Activated CD8-positive, alpha-beta memory T cell treated with anti-CD3 and anti-CD28 coated beads for 48 hours (primary cell): Measurements from ENCODE around the gene USP15.
A peak's percentile ranks its signal among the peaks of the same experiment; 100 is the strongest.

Experiments
- DNase-seq, 3 experiments: peaks; one replicate each; pipeline ENCODE4 v3.0.0-alpha.2; 2020; ENCODE audit warnings: low read depth in 2 of 3, low spot score in 2 of 3

Gene USP15

DNA sequence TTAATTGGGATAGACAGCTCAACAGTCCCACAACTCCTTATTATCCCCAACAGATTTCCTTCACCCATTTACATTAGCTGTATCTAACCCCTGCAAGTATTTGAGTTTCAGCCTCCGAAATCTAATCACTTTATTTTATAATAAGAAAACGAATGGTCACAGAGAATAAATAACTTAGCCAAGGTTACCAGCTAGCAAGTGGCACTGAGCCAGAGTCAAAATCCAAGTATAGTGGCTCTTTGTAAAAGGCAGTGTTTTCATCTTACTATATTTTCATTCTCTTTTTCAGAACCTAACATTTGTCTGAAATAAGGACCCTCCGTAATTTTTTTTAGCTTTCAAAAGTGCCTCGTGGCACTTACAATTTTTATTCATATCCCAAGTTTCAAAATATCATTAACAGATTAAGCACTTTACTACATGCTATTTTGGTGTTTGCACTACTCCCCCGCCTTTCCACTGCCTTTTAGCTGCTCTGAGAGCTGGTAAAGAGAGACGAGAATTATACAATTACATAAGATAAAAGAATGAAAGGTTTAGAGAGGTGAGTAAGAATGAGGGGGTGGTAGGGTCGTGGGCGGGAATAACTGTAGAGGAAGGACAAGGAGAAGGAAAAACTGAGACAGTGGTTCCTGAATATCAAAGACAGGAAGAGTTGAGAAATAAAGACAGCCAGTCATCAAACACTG is 3.7 kb upstream of the USP15 start:
- no peak for DNase-seq

DNA sequence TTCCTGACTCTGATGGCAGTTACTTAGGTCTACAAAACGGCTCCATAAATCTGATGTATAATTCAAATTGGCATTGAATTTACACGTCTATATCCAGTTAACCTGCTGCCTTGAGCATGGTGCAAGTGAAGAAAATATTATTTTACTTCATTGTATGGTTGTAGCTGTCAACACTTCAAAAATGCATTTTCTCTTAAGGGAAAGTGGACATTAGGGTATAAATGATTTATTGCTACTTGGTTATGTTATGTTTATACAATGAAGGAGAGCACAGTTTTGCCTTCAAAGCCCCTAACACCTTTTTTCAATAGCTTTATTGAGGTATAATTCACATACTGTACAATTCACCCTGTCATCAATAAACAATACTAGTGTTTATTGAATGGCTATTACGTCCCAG is 2.0 kb upstream of the USP15 start:
- no peak for DNase-seq

DNA sequence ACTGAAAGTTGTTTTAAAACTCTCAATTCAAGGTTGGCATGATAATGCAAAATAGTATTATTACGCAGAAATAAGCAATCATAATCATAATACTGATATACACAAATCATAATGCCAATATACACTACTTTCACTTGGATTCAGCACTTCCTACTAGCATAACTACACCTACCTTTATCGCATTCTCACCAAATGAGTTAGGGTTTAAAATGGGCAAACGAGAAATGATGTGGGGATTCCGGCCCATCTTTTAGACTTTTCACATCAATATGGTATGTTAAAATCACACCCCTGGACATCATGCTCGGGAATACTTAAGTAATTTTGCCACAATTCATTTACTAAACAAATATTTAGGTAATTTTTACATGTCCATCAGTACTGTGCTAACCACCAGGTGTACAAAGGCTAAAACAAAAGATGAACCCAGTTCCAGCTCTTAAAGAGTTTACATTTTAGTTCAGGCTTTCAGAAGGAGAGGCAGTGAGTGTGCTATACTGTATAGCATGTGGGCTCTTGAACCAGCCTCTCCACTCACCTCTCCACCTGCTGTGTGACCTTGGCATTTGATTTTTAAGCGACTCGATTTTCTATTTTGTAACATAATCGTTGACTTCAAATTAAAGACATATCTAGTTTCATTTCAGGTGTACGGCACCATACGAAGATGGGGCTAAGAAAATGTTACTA is 1.1 kb upstream of the USP15 start:
- no peak for DNase-seq

DNA sequence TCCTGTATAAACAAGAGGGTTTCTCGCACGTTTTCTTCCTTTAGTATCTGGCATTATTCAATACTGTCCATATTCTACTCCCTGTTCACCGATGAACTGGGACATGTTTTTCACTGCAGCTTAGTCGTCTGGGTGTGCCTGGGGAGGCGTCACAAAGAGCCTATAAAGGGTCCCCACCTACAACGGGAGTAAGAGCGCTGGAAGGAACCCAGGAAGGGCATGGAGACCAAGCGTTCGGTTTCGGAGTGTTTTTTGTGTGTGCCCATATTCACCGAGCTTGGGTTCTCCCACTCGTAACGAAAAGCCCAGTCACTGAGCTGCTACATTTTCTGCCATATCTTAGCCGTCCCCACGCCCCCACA is 592 bp upstream of the USP15 start:
- no peak for DNase-seq

DNA sequence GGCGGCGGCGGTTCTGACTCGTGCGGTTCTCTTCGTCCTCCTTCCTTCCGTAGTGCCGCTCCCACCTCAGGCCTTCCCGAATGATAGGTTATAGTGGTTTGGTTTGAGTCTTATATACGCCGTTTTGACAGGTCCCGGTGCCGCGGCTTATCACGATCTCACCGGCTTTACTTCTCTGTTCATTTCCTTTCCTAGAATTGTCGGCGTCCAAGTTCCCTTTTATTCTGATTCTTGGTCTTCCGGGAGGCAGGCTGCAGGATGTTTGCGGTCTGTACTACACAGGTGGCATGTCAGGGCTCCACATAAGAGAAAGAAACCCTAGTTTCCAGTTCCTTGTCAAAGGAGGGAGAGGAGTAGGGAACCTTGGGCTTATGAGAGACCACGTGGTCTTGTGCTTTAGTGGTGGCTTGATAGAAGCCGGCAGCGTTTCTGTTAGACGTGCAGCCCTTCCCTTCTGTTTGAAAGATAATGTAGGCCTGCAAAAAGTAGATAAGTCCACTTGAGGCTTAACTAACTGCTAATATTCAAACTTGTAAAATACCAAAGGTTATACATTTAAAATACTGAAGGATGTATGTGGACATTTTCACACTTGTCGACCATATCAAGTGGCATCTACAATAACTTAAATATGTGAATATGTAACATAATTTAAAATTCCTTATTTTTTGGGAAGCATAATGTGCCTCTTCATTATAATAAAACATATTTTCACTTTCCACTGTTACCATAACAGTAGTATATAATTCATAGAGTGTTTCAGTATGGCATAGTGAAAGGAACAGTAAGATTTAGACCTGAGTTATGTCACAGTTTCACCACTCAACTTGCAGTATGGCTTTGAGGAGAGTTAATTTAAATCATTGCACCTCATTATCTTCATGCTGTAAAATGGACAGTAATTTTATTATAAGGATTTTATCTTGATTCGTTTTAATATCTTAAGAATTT is 804 bp downstream of the USP15 start:
- DNase-seq: peak in 1 of 3 experiments; percentile 26

DNA sequence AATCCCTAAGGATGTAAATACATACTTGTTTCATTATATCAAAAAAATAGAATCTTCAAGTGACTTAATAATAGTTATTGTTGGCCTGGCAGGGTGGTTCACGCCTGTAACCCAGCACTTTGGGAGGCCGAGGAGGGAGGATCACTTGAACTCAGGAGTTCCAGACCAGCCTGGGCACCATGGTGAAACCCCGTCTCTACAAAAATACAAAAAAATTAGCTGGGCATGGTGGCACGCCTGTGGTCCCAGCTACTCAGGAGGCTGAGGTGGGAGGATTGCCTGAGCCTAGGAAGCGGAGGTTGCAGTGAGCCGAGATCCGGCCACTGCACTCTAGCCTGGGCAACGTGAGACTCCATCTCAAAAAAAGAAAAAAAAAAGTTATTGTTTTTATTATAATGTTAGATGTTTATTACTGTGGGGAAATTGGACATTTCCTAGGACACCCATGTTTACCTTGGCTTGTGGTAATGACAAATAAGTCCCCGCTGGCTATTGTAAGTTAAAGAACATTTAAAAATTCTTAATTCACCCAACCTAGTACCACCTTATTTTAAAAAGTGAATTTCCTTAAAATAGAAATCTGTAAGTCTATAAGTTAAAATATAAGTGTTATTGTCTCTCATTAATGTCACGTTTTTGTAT is 1.8 kb downstream of the USP15 start:
- DNase-seq: no peak

DNA sequence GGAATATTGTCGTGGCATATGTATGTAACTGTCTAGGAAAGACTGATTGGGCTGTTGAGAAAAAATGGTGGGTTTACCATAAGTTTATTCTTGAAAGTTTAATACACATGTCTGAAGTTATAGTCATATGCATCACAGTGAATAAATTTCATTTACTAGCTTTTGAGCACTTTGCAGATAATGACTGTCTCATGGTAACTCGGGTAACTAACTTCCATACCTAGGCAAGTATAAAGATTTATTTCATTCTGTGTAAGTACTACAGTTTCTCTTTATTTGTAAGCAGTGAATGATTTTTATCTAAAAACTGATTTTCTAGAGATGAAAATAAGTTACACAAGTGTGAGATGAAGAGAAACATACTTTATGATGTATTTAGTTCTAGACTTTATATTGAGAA is 3.0 kb downstream of the USP15 start:
- no peak for DNase-seq

DNA sequence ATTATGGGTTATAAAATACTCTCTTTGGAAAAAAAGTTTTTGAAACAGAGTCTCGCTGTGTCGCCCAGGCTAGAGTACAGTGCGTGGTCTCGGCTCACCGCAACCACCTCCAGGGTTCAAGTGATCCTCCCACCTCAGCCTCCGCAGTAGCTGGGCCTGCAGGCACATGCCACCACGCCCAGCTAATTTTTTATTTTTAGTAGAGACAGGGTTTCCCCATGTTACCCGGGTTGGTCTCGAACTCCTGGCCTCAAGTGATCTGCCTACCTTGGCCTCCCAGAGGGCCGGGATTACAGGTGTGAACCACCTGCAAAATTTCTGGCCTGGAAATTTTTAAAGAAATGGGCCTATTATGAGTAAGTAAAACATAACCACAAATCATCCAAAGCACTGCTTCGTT is 3.8 kb downstream of the USP15 start:
- DNase-seq: no peak

DNA sequence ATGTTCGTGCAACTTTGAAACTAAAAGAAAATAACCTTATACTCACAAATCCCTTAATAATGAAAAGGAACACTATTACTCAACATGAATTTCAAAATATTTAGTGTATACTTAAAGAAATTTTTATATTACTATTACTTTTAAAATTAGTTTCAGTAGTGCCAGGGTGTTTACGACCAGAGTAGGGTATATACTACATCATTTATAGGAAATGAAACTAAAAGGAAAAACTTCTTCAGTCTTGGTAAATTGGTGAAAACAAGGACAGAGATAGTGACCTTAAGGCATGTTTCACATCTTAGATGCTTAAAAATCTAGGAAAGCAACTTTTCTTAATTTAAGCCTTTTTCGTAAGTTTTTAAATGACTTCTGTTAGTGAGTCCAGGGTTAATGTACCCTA is 4.5 kb downstream of the USP15 start:
- no peak for DNase-seq

DNA sequence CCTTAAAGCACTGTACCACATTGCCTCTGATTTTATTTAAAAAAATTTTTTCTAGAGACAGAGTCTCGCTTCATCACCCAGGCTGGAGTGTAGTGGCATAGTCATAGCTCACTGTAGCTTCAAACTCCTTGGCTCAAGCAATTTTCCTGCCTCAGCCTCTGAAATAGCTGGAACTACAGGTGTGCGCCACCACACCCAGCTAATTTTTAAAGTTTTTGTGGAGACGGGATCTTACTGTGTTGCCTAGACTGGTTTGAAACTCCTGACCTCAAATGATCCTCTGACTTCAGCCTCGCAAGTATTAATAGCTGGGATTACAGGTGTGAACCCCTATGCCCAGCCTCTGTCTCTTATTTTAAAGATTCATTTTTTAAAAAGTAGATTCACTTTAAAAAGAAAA is 5.3 kb downstream of the USP15 start:
- no peak for DNase-seq

DNA sequence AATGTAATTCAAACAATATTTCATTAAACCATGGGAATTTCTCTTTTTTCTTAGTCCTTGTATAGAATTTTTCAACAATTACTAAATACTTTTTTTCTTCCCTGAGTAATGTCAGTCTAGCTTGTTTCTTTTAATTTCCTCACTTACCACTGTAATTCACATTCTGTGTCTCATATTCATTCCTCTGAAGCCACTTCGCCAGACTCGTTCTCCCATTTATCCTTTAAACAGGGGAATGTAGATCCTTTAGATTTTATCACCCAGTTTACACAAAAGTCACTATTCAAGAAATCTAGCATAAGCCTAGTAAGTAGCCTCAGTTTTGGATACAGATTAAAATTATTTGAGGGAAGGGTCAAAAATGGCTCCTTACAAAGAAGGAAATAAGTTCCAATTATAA is 6.8 kb downstream of the USP15 start:
- no peak for DNase-seq

DNA sequence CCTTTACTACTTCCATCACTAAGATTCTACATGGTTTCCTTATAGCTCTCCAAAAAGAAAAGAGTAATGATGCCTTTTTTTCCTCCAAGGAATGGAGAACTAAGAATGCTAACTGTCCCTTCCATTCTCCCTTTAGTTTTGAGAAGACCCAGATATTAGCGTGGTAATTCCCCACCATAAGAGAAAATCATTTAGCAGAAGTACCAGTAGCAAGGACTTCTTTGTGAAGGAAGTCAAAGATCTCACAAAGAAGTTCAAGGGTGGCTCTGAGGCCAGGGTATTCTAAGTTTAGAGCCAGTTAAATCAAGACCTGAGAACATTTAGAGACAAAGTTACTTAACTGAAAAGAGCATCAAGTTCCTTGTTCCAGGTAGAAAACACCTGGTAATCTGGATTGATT is 7.3 kb downstream of the USP15 start:
- DNase-seq: no peak

DNA sequence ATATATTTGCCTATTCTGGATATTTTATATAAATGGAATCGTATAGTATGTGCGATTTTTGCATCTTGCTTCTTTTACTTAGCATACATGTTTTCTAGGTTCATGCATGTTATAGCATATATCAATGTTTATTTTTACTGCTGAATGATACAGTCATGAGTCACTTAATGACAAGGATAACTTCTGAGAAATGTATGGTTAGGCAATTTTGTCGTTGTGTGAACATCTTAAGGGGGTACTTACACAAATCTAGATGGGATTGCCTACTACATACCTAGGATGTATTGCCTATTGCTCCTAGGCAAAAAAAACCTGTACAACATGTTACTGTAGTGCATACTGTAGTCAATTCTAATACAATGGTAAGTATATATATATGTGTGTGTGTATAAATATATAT is 8.8 kb downstream of the USP15 start:
- DNase-seq: no peak

DNA sequence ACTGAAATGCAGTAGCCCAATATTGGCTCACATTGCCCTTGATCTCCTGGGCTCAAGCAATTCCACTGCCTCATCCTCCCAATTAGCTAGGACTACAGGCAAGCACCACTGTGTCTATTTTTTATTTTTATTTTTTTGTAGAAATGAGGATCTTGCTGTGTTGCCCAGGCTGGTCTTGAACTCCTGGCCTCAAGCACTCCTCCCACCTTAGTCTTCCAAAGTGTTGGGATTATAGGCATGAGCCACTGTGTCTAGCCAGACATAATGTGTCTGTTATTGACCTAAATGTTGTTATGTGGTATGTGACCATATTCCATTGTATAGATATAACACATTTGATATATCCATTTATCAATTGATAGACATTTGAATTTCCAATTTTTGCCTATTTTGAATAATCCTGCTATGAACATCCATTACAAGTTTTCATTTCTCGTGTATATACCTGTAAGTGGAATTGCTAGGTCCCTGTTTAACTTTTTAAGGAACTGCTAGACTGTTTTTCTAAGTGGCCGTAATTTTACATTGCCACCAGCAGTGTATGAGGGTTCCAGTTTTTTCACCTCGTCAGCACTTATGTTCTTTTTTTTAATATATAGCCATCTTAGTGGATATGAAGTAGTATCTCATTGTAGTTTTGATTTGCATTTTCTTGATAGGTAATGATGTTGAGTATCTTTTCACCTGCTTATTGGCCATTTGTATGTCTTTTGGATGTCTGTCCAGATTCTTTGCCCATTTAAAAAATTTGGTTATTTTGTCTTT is 9.4 kb downstream of the USP15 start:
- DNase-seq: no peak

DNA sequence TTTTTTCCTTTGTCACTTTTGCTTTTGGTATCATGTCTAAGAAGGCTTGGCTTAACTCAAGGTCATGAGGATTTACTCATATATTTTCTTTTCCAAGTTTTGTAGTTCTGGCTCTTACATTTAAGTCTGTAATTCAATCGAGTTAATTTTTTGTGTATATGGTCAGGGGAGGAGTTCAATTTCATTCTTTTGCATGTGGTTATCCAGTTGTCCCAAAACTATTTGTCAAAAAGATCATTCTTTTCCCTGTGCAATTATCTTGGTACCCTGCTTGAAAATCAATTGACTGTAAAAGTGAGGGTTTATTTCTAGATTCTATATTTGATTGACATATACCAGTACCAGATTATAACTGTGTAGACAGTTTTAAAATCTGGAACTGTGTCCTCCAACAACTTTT is 10.2 kb downstream of the USP15 start:
- no peak for DNase-seq

DNA sequence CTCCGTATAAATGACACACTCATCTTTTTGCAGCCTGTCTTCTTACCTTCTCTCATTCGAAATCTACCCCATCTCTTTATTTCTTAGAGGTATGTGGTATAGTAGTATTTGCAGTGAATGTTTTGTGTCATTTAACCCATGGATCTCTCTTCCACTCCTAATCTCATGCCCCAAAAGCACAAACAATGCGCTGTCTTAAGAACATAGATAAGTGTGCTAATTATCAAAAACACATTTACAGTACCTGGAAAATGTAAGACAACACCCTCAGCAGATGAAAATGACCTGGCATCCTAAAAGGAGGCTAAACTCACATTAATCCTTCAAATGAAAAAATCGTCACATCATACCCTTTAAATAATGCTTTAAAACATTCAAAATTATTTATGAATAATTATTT is 10.7 kb downstream of the USP15 start:
- no peak for DNase-seq

DNA sequence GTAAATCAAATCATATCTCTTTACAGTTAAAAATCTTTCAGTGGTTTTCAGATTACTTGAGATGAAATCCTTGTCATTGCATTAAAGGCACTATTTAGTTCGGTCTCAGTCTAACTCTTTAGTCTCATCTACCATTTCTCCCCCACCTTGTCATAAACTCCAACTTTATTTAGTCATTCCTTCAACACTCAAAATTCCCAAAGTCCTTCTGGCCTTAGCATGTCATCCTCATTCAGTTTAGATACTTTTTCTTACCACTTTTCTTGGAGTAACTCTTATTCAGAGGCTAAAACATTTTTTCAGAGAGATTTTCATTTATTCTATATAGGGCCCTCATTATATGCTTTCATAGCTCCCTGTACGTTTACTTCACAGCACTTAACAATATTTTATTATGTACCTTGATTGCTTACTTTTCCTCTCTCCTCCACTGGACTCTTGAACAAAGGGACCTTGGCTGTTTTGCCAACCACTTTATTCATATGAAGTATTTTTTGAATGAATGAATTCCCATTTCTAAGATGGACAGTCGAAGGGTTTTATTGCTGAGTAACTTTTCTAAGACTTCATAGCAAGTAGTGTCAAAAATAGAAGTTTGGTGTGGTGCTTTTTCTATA is 12.8 kb downstream of the USP15 start:
- no peak for DNase-seq

DNA sequence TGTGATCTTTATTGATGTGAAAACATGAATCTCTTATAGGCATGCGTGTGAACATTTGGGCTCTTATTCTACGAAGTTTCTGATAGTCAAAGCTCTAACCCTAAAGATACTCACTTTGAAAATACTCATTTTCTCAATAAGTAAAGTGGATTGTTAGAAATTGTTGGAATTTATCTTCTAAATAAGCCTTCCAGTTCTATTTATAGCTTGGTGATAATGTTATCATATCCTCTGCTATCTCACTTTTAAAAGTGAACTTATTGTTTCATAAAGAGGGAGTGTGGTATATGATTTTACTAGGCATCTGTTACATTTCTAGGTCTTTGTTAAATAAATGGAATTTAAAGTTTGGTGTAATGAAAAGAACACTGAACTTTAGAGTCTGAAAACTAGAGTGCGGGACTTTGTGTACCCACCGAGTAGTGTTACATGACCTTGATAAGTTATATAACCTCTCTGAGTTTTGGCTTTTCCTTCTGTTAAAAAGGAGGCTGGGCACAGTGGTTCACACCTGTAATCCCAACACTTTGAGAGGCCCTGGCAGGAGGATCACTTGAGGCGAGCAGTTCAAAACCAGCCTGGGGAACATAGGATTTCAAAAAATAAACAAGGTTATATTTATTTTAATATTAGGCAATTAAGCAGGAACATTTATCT is 13.6 kb downstream of the USP15 start:
- no peak for DNase-seq

DNA sequence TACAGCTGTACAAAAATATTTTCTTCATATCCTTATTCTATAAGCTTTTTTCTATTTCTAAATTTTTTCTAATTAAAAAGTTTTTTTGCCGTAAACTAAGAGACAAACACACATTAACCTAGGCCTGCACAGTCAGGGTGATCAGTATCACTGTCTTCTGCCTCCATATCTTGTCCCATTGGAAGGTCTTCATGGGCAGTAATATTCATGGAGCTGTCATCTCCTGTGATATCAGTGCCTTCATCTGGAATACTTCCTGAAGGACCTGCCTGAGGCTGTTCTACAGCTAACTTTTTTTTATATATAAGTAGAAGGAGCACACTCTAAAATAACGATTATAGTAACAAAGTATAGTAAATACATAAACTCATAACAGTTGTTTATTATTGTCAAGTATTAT is 17.8 kb downstream of the USP15 start:
- no peak for DNase-seq

DNA sequence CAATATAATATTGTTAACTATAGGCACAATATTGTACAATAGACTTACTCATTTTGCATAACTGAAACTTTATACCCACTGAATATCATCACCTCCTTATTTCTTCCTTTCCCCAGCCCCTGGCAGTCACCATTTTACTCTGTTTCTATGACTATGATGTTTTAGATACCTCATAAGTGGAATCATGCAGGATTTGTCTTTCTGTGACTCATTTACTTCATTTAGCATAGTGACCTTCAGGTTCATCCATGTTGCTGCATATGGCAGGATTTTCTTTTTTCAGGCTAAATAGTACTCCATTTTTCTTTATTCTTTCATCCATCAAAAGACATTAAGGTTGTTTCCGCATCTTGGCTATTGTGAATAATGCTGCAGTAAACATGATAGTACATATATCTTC is 18.9 kb downstream of the USP15 start:
- DNase-seq: no peak
